IPS DF 19.7 (cell line): ENCODE data around the gene BTBD1.
A peak's percentile ranks its signal among the peaks of the same experiment; 100 is the strongest.
"Not testable (repeated sequence)": the region's sequence is repeated elsewhere in the genome, so short reads cannot be mapped to it uniquely, and the experiment has no call there.

Source experiments
- DNase-seq: peaks from one replicate; pipeline ENCODE4 v3.0.0-alpha.2; 2013; ENCODE audit warnings: low read depth, low spot score

Gene BTBD1

DNA sequence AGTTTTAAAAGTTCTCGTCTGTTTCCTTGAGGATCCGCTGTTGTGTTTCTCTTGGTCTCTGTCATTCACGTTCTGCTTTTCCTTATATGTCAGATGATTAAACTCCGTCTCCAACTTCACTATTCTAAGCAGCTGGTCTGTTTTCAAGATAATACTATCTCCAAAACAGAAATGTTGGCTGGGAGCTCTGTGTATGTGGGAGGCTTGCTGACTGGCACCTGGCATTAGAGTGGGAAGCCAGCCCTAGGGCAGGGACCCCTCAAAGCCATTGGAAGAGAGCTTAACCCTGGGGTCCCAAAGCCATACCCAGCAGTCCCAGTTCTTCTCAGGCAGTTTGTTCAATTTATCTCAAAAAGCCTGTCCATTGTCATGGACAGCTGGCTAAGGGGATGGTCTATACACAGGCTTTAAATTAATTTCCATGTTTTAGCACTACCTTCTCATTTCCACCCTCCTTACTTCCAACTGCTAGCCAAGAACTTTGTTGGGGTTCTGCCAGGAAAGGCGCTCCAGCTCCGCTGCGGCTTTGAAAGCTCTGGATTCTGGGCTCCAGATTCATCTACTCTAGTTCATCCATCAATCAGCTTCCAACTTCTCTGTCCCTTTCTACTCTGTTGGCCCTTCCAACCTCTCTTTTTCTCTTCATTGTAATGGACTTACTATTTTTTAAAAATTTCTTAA, 9.2 kb downstream of the BTBD1 start:
- DNase-seq, result no peak

DNA sequence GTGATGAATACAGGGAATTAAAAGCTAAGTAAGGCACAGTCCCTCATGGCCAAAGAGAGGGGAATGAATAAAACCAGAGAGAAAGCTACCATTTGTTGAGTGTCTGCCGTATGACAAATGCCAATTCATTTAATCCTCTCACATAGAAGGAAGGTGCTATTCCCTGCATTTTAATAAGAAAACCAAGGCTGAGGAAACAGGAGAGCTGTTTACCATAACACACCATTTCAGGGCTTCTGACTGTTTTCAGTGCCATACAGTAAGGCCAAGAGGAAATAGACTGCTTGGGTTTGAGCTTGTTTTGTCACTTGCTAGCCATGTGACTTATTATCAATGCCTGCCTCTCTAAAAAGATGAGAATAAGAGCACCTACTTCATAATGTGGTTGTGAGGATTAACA, 10.1 kb downstream of the BTBD1 start:
- DNase-seq, result no peak

DNA sequence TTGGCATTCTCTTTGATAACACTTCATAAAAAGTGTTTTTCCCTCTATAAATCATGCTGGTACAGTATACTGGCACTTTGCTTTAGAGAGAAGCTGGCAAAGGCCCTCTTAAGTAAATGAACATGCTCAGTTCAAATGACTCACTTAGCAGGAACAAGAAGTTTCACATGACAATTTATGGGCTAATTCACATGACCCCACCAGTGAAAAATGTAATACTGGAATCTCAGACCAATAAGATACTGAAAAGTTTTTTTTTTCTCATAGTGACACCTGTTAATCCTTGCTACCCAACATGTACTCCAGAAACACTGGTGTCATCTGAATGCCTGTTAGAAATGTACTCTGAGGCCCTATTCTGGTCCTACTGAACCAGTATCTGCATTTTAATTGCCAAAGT, 13.9 kb downstream of the BTBD1 start:
- DNase-seq, result no peak

DNA sequence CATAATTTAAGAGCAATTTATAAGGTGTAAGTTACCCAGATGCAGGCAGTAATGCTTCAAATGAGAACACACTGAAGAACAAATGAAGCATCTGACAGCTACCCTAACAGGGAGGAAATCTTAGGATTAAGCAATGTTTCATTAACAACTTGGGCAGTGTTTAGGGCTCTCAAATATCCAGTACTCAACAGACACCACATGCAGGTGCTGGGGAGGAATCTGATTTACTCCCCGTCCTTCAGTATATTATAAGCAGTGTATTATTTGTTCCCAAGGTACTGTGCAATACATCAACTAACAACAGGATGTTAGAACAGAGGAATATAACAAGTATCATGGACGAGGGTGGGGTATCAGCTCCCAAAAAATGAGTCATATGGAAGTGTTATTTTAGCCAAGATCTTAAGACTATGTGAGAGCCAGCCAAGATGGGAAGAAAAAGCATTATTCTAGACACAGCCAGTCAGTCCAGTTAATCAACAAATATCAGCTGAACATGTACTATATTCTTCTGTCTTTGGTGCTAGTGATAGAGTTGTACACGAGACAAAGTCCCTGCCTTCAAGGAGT, 20.4 kb downstream of the BTBD1 start:
- no peak for DNase-seq

DNA sequence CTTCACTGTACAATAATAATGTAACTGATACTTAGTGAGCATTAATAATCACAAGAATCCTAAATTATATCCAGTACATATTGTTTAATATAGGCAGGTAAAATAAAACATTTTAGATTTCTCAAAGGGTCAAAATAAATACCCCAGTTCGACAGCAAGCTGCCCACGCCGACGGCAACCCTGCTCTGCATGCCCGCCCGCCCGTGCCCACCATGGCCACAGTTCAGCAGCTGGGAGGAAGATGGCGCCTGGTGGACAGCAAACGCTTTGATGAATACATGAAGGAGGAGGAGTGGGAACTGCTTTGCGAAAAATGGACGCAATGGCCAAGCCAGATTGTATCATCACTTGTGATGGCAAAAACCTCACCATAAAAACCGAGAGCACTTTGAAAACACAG, 22.9 kb downstream of the BTBD1 start:
- no peak for DNase-seq

DNA sequence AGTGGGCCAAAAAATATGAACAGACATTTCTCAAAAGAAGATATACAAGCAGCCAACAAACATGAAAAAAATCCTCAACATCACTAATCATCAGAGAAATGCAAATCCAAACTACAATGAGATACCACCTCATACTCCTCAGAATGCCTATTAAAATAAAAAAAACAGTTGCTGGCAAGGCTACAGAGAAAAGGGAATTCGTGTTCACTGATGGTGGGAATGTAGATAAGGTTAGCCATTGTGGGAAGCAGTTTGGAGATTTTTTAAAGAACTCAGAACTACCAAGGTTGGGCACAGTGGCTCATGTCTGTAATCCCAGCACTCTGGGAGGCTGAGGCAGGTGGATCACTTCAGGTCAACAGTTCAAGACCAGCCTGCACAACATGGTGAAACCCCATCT, 27.8 kb downstream of the BTBD1 start:
- DNase-seq, result no peak

DNA sequence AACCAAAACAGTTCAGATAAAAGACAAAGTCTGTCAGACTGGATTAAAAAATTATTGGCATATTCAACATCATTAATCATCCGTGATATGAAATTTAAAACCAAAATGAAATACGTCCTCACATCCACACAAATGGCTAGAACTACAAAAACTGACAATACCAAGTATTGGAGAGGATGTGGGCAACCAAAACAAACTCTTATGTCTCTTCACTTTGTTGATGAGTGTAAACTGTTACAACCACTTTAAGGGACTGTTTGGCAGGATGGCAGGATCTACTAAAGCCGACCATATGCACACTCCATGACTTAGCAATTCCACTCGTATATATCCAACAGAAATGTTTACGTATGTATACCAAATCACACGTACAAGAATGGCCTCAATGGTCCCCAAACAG, 30.8 kb downstream of the BTBD1 start:
- no peak for DNase-seq

DNA sequence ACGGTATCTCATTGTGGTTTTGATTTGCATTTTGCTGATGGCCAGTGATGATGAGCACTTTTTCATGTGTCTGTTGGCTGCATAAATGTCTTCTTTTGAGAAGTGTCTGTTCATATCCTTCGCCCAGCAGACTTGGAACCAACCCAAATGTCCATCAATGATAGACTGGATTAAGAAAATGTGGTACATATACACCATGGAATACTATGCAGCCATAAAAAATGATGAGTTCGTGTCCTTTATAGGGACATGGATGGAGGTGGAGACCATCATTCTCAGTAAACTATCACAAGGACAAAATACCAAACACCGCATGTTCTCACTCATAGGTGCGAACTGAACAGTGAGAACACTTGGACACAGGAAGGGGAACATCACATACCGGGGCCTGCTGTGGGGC, 35.8 kb downstream of the BTBD1 start:
- DNase-seq, result not testable (repeated sequence)

DNA sequence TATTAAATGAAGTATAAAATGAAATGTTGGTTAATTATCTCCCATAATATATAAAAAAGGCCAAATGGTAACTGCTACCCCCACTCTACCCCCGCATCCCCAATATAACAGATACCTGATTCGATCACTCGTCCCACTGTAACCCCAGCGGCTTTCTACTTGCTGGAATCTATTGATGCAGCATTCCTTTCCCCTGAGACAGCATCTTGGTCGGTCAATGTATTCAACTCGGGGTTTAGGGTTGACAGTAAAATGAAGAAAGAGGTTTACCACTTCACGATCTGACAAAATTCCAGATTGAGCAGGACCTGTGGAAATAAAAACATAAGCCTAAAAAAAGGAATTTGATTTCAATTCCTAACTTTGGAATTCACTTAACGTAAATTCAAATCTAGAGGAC, 37.0 kb downstream of the BTBD1 start:
- no peak for DNase-seq

DNA sequence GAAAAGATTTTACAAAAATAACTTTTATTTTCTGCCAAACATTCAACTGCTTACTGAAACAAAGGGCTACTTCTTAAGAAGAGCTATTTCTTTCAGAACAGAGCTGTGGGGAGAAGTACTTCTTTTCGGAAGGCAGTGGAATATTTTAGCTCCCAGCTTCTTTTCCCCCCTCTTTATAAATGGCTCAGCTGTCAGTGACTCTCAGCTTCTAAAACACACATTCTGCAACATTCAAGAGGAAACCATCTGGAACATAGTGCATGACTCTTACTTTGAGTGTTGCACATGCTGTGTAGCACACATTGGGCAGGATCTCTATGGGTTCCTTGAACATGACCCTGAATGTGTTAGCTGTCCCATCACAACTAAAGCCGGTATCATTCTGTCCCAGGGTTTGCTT, 48.6 kb downstream of the BTBD1 start:
- no peak for DNase-seq

DNA sequence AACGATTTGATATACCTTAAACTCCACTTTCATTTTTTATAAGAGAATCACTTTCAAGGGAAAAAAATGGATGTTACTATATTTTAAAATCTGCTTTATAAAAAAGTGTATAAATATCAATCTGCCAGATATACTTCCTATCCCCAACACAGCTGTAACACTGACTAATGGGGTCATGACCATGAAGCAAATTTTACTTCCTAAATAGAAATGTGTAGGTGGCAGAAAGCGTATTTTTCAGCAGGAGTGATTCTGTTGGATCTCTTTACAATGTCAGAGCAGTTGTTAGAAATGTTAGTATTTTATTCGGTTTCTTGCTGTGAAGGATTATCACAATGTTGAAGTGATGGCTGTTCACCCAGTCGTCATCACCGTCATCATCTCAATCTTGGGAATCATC, 50.1 kb downstream of the BTBD1 start:
- DNase-seq, result no peak

DNA sequence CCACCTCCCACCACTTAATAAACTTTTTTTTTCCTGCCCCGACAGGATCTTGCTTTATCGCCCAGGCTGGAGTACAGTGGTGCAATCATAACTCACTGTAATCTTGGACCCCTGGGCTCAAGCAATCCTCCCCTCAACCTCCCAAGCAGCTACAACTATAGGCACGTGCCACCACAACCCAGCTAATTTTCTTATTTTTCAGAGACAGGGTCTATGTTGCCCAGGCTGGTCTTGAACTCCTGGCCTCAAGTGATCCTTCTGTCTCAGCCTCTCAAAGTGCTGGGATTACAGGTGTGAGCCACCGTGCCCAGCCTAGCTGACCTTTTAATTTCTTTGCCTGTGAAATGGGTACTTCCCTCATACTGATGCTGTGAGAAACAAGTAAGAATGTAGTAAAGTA, 51.7 kb downstream of the BTBD1 start:
- DNase-seq, result no peak

DNA sequence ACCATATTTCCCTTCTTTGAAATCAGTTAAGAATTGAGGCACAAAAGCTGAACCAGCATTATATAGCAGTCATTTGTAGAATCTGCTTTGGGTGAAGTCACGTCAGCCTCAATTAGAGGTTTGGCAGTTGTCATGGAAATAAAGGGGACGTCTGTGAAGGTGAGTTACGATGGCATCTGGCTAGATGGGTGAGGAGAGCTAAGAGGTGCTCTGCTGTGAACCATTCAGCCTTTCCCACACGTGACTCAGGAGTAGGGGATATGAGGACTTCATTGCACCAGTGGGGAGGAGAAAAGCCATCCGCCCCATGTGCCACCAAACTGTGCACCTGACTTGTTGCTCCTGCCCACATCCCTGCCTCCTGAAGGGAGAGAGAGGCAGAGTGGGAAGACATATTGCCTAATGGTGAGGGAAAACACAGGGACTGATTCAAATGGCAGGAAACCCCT, 52.8 kb downstream of the BTBD1 start:
- no peak for DNase-seq

DNA sequence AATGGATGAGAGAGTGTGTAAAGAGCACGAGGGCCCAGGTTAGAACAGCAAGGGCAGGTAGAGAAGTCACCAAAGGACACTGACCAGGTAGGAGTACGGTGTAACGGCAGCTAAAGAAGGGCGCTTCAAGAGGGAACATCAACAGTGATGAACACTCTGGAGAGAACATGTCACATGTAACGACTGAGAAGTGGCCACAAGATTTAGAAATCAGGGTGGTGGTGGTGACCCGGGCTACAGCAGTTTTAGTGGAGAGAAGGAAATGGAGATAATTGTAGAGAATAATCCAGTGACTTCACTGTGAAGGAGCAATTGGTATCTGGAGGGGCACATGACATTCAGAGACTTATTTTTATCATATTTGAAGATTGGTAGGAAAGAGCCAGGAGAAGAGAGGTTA, 54.4 kb downstream of the BTBD1 start:
- DNase-seq, result no peak

DNA sequence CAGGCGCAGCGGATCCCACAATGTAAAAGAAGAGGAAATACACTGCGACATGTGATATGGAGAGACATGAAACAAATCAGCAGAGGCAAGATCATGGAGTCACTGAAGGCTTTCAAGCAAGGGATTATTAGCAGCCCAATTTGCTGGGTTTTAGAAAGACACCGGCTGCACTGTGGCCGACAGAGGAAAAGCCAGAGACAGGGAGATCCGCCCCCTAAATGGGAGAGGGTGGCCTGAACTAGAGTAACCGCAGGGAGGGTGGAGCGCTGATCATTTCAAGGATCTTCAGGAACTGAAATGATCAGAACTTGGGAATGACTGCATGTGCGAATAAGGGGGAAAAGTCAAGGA, 55.0 kb downstream of the BTBD1 start:
- no peak for DNase-seq

DNA sequence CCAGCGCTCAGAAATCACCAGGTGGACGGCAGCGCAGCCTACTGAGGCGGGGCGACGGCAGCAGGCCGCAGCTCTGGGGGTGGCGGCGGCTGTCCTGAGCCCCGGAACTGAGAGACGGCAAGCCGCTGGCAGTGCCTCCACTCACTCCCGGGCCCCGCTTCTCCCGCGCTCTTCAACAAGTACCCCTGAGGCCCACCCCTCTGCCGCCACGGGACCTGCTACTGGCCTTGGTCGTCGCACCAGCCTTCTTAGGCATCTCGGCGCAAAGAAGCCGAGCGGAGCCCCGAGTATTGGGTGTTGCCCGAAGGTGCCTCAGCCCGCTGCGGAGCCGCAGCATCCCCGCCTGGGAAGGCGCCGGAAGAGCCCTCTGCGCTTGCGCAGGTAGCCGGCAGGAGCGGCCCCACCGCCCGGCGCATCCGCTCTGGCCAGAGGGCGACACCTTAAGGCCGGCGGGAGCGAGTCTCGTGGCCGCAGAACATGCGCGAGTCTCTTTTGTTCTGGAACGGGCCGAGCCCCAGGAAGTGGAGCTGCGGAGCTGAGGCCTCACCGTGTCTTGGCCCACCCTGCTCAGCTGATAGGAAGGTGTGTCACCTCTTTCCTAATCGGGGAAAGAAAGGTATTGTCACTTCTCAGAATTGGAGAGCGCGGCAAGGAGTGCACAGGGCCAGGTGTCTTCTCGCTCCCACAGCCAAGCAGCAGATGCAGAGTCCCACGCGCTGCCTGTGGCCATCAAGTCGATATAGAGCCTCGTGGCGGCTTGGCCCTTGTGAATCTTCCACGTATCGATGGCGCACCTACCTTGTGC, 55.6 kb downstream of the BTBD1 start, which contains the start of gene C15orf40:
Gene C15orf40, minus strand, starts transcription at position 369 of the 805 bp plus-strand sequence. Its CDS starts 32 bp downstream, at position 337.
- peak; percentile 68 for DNase-seq

DNA sequence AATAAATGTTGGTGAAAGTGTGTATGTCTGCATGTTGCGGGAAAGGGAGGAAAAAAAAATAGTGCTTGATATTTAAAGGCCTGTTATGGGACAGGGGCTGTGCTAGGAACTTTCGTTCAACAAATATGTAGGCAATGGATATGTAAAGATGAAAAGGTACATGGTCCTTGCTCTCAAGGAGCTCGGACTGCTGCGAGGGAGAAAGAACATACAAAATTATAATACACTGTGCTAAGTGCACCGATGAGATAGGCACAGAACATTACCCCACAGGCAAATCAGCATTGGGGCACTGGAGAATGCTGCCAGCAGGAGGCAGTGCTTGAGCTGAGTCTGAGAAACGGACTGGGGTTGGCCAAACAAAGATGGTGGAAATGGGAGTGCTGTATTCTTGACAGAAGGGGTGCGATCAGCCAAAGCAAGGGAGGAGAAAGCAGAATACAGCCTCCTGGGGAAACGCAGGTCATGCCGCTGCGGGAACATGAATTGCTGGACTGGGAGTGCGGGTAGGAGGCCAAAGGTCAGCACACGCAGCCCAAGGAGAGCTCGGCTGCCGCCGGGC, 56.3 kb downstream of the BTBD1 start:
- DNase-seq, result peak; percentile 52

DNA sequence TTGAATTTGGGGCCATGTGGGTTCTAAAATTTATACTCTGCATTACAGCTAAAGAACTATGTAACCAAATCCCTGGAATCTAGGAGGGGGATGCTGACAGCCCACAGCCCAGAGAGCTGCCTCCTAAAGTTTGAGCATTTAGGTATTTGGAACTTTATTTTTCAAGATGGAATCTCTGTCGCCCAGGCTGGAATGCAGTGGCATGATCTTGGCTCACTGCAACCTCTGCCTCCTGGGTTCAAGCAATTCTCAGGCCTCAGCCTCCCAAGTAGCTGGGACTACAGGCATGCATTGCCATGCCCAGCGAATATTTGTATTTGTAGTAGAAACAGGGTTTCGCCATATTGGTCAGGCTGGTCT, 66.4 kb downstream of the BTBD1 start:
- DNase-seq, result not testable (repeated sequence)

DNA sequence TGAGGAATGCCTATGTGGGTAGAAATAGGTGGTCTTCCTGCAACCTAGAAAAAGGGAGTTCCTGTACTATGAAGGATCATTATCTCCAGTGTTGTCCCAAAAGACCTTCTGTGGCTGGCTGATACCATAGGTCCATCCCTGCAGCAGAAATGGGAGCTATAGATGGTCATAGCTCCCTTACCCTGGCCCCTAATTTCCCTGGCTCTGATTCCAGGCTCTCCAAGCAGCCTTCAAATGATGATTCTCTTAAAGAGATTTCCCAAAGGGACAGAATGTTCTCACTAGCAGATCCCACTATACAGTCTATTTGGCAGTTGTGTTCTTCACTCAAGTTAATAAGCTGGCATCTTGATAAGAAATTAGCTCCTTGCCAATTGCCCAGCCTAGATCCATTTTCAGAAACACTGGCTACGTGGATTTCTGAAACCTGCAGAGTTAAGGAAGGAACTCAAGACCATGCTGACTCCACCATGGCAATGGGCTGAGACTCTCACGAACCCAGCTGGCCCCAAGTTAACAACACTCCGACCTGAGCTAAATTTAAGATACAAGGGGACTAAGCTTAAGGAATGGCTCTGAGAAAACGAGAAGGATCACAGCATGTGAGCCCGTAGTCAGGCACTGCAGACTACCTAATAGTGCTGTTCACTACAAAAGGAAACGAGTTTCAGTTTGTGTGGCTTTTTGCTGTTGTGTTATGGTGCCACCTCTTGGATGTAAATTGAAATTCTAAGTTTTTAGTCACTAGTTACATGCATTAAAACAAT, 67.0 kb downstream of the BTBD1 start:
- peak; percentile 28 for DNase-seq

DNA sequence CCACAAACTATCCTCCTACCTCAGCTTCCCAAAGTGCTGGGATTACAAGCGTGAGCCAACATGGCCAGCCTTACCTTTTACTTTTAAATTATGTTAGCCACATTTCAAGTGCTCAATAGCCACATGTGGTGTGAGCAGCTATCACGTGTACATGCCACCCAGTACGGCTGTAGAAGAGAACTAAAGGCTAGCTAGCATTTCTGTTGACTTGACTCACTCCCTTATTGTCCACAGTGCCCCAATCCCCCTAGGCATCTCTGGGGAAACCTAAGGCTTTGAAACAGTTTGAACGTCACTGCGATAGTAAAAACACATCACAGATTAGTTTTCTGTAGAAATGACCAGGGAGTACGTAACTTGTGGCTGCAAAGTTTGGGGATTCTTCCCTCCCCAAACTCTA, 67.6 kb downstream of the BTBD1 start:
- DNase-seq, result no peak

DNA sequence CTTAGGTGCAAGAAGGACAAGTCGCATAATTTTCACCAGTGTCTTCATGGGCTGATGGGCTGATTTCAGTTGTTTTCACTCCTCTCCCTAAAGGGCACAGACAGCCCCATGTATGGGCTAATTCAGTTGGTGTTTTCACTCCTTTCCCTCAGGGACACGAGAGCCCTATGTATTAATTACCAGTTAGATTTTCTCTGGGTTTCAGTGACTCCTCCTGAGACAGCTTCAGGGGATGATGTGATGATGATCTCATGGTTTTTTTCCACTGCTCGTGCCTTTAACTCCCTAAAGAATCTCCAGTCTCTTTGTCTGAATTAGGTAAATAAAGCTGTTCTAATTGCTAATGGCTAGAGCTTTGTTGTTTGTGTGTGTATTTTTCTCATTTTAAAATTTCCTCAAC, 71.1 kb downstream of the BTBD1 start:
- no peak for DNase-seq

DNA sequence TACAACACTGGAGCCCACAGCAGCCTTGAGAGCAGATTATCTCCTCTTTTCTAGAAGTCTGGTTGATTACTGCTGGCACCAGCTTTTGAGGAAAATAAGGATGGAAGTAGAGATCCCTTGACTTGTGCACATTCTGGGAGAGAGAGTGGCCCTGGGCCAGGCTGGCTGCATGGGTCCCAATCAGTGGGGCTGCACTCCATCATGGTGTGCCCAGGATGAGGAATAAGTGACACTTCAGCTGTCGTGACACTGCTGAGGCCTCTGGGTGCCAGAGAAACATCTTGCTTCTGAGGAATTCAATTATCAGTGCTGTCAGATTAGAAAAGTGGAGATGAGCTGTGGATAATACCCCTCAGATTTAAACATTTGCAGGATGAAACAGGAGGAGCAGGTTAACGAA, 72.0 kb downstream of the BTBD1 start:
- no peak for DNase-seq
